ENCODE results near the gene STBD1.

- TF ChIP-seq NFE2L2 (IDR thresholded peaks at IDR 0.05; ENCODE audit: low read depth, low read length) (no peak), RCOR1 (IDR thresholded peaks at IDR 0.05; ENCODE audit: insufficient replicate concordance, low read length) (no peak), RAD21 (IDR thresholded peaks at IDR 0.05; ENCODE audit: low read length) (no peak), CEBPB (IDR thresholded peaks at IDR 0.05; ENCODE audit: low read depth, low read length) (no peak), POLR2A (IDR thresholded peaks at IDR 0.05; ENCODE audit: low read depth, low read length) (no peak), MAFK (IDR thresholded peaks at IDR 0.05; ENCODE audit: low read depth, low read length) (no peak), USF2 (IDR thresholded peaks at IDR 0.05; ENCODE audit: low read depth, low read length) (no peak), SMC3 (IDR thresholded peaks at IDR 0.05; ENCODE audit: low read depth, low read length) (no peak), RFX5 (IDR thresholded peaks at IDR 0.05; ENCODE audit: low read depth, low read length) (no peak), FOS (IDR thresholded peaks at IDR 0.05; ENCODE audit: low read depth, low read length) (no peak), MXI1 (IDR thresholded peaks at IDR 0.05; ENCODE audit: borderline replicate concordance, low read depth, low read length) (no peak)
- TF ChIP-seq, protein P1, sequence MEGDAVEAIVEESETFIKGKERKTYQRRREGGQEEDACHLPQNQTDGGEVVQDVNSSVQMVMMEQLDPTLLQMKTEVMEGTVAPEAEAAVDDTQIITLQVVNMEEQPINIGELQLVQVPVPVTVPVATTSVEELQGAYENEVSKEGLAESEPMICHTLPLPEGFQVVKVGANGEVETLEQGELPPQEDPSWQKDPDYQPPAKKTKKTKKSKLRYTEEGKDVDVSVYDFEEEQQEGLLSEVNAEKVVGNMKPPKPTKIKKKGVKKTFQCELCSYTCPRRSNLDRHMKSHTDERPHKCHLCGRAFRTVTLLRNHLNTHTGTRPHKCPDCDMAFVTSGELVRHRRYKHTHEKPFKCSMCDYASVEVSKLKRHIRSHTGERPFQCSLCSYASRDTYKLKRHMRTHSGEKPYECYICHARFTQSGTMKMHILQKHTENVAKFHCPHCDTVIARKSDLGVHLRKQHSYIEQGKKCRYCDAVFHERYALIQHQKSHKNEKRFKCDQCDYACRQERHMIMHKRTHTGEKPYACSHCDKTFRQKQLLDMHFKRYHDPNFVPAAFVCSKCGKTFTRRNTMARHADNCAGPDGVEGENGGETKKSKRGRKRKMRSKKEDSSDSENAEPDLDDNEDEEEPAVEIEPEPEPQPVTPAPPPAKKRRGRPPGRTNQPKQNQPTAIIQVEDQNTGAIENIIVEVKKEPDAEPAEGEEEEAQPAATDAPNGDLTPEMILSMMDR (conservative IDR thresholded peaks at IDR 0.05; ENCODE audit: low read depth, low read length): no peak
- TF ChIP-seq, protein P2, sequence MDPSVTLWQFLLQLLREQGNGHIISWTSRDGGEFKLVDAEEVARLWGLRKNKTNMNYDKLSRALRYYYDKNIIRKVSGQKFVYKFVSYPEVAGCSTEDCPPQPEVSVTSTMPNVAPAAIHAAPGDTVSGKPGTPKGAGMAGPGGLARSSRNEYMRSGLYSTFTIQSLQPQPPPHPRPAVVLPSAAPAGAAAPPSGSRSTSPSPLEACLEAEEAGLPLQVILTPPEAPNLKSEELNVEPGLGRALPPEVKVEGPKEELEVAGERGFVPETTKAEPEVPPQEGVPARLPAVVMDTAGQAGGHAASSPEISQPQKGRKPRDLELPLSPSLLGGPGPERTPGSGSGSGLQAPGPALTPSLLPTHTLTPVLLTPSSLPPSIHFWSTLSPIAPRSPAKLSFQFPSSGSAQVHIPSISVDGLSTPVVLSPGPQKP (IDR thresholded peaks at IDR 0.05; ENCODE audit: borderline replicate concordance, low read depth, low read length): no peak
These were observed 49.6 kb upstream of the STBD1 start for GRCh38 chr4:76256968-76257367.

Data from IMR-90 (cell line).